ENCODE measurements around the gene EGLN1.

- TF ChIP-seq ESRRA (IDR thresholded peaks at IDR 0.05; ENCODE audit: borderline replicate concordance, low read length) (no peak), JUN (IDR thresholded peaks at IDR 0.05) (no peak), RCOR1 (IDR thresholded peaks at IDR 0.05; ENCODE audit: low read depth, low read length) (no peak)
Observed at GRCh38 chr1:231444059-231444458, 22.0 kb upstream of the EGLN1 start.

Data from A549 (cell line).